HG03565 (cell line): ENCODE data around the gene ARHGEF28.

Source experiments
- ATAC-seq: cut with Tn5 transposase; IDR thresholded peaks from one replicate; pipeline ENCODE4 v1.9.1; 2021; ENCODE audit warnings: mild to moderate bottlenecking, moderate library complexity; ENCODE audit not compliant: unreplicated experiment

ARHGEF28 gene

GRCh38 chr5:73921741-73922140, 295.7 kb downstream of the ARHGEF28 start:
- ATAC-seq: no peak

GRCh38 chr5:73922224-73922623, 296.2 kb downstream of the ARHGEF28 start:
- ATAC-seq: no peak

GRCh38 chr5:73922875-73923557, 297.0 kb downstream of the ARHGEF28 start:
- ATAC-seq: no peak

GRCh38 chr5:73928476-73929070, 302.6 kb downstream of the ARHGEF28 start:
- no peak for ATAC-seq

- no peak for ATAC-seq
These were observed 309.7 kb downstream of the ARHGEF28 start for GRCh38 chr5:73935719-73936118.

GRCh38 chr5:73938280-73938937, 312.4 kb downstream of the ARHGEF28 start:
- ATAC-seq: no peak

GRCh38 chr5:73938938-73939320, 312.9 kb downstream of the ARHGEF28 start:
- ATAC-seq: no peak

DNA sequence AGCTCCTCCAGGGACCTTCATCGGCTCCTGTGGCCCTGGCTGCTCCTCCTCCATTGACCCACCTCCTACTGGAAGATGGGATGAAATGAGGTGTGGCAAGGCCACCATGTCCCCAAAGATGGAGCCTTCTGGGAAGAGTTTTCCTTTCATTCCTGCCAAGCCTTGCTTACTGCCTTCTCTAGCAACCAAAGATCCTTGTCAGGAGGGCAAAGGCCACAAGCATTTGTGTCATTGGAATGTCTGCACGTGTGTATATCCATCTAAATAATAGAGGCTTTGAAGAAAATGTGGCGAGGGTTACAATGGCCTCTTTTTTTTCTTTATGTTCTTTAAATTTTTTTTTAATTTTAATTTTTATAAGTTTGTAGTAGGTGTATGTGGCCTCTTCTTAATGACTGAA, 313.6 kb downstream of the ARHGEF28 start:
- no peak for ATAC-seq

GRCh38 chr5:73940026-73940425, 314.0 kb downstream of the ARHGEF28 start:
- no peak for ATAC-seq

DNA sequence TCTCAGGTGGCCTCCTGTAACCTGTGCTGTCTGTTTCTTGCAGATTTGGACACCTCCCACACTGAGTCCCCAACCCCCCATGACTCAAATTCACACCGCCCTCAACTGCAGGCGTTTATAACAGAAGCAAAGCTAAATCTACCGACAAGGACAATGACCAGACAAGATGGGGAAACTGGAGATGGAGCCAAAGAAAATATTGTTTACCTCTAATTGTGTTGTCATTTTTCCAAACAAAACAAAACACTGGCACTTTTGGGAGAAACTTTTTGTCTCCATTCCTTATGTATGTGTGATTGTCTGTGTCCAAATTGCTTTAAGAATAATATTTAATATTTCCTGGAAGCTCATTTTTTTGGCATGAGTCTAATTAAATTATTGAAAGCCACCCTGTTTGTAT, 314.8 kb downstream of the ARHGEF28 start:
- no peak for ATAC-seq

DNA sequence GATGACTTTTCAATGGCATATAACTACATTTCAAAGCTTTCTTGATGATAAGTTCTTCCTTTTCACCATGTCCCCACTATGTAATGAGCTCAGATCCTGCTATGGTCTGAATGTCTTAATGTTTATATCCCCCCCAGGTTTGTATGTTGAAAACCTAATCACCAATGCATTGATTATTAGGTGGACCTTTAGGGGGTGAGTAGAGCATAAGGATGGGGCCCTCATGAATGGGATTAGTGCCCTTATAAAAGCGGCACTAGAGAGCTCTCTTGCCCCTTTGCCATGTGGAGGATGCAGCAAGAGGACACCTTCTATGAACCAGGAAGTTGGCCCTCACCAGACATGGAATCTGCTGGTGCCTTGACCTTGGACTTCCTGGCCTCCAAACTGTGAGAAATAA, 316.8 kb downstream of the ARHGEF28 start:
- no peak for ATAC-seq

GRCh38 chr5:73943397-73943796, 317.4 kb downstream of the ARHGEF28 start:
- ATAC-seq: no peak

GRCh38 chr5:73944581-73944980, 318.6 kb downstream of the ARHGEF28 start:
- ATAC-seq: no peak

DNA sequence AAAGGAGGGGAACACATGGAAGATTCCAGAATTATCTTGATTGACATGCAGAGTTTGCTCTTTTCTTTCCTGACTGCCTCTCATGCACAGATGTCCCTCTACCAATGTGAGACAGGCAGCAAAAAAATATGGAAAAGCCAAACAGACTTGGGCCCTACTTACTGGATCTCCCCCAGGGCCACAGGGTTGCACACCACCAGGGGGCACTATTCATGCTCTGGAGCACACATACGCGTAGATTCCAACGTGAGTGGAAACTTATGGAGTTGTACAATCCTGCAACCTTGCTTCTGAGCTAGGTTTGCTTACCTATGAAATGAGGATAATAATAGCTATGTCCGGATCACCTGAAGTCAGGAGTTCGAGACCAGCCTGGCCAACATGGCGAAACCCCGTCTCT, 319.5 kb downstream of the ARHGEF28 start:
- ATAC-seq: no peak

DNA sequence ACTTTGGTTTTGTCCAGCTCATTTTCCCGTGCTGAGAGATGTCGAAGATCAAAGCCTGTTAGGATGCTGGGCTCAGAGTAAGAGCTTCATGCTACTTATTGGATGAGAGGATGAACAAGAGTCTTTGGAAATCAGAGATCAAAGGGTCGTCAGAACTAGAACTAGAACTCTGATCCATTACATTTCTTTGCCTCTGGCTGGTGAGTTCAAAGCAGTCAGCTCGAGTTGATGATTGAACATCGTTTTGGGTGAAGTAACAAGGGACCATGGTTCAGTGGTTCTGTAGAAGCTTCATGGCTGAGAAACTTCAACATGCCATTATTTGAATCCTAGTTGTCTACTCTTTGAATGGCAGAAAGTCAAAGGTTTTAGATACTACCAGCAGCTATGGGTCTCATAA, 320.3 kb downstream of the ARHGEF28 start:
- ATAC-seq: no peak

GRCh38 chr5:73946919-73947602, 321.1 kb downstream of the ARHGEF28 start:
- ATAC-seq: no peak

DNA sequence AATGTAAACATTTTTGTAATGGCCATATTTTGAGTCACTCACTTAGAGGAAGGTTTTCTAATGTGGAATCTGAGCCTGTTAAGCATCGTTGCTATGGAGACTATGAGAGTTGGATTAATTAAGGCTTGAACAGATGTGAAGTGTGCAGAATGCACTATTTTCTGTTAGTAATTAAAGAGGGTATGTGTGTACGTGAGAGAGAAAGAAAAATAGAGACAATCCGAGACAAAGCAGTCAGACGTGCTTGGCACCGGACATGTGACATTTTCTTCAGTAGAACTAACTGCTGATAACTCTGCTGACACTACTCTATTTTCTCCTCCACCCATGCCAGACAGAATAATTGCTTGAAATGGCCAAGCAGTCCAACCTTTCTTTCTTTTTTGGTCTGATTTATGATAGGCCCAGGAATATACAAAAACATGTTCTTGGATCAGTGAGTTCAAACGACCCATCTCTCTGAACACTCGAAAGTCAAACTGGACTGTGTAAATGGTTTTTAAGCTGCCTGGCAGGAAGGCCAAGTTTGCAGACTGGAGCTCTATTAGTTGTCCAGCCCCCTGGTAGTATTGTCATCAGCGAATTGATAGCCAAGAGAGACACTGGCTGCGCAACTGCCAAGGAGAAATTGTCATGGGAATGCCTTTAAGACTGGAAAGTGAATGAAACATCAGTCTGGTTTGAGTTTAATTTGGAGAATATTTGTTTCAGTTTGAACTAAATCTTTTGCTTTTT, 322.1 kb downstream of the ARHGEF28 start:
- no peak for ATAC-seq

DNA sequence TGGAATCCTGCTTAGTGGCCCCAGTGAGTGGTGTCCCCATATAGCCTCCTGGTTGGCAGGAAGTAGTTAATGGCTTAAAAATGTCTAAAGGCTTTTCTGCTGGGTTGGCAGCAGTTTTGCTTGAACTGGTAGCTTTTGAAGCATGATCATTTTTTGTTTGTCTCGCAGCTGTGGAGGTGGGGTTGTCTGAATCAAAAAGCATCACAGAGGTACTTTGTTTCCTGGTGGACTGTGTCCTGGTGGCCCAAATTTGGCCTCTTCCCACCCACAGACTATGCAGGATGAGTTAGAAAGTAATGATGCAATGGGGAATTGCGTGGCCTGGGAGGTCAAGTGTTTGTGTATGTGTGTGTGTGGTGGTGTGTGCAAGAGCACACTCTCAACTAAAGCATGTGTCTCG, 322.7 kb downstream of the ARHGEF28 start:
- ATAC-seq: no peak

DNA sequence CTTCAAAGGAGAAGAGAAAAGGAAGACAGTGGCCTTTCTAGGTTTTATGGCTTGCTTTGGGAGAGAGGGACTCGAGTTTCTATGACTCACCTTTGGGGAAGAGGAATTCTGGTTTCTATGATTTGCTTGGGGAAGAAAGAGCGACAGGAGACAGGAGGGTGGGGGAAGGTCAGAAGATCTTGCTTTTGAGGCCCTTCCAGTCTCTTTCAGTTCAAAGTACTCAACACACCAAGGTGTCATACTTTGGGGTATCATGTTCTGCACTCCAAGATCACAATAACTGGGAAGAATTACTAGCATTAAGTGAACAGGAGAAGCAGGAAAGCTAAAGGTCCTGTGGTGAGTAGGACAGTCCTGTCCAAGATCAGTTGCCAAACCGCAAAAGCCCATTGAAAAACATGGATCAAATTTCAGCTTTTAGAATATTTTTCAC, 324.5 kb downstream of the ARHGEF28 start:
- no peak for ATAC-seq

DNA sequence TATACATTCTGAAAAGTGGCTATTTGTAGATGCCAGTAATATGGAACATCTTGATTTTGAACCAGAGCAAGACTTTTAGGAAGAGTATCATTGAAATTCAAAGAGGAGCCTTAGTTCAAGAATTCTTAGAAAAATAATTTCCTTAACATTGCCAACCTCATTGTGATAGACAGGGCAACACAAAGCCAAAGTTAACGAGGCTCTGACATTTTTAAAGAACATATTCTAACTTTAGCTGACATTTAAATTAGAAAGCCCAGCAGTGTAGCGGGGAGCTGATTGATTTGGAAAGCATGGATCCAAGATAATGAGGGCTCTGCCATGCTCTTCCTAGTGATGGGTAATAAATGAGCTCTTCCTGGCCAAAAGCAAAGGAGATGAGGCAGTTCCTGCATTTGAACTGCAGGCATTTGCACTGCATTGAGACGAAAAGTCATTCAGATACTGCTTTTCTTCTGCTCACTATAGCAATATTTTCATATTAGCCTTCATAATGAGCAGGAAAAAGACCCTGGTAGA, 325.0 kb downstream of the ARHGEF28 start:
- ATAC-seq: no peak

GRCh38 chr5:73952872-73953271, 326.9 kb downstream of the ARHGEF28 start:
- ATAC-seq: no peak
